Endodermal cell (in vitro differentiated cells): ENCODE measurements around the gene ARRDC2. TPM values are rescaled to one million over a fixed set of nuclear protein-coding genes. Genes with fewer than 3 reads are reported as not detected.

Source experiments
- DNase-seq: peaks from one replicate; pipeline ENCODE4 v3.0.0-alpha.2; 2017
- H3K27ac ChIP-seq: 2 replicates; pipeline ENCODE4 v1.5.1; 2013; ENCODE audit warnings: mild to moderate bottlenecking, low read depth, low read length, moderate library complexity
- H3K27me3 ChIP-seq: 2 replicates; pipeline ENCODE4 v1.6.1; 2013; ENCODE audit warnings: mild to moderate bottlenecking, low read length, moderate library complexity; ENCODE audit not compliant: insufficient read depth, control insufficient read depth, poor library complexity, severe bottlenecking
- H3K36me3 ChIP-seq: 2 replicates; pipeline ENCODE4 v1.7.0; 2013; ENCODE audit warnings: mild to moderate bottlenecking, low read length, moderate library complexity; ENCODE audit not compliant: control insufficient read depth, insufficient read depth
- H3K4me1 ChIP-seq: one replicate; pipeline ENCODE4 v1.7.0; 2013; ENCODE audit warnings: low read length; ENCODE audit not compliant: control insufficient read depth, insufficient read depth
- H3K4me3 ChIP-seq: 2 replicates; pipeline ENCODE4 v1.5.1; 2013; ENCODE audit warnings: mild to moderate bottlenecking, low read length, moderate library complexity
- H3K9ac ChIP-seq: 2 replicates; pipeline ENCODE4 v1.6.1; 2013; ENCODE audit warnings: mild to moderate bottlenecking, low read length, moderate library complexity; ENCODE audit not compliant: poor library complexity, severe bottlenecking; ENCODE audit errors: extremely low read depth
- H3K9me3 ChIP-seq: 2 replicates; pipeline ENCODE4 v1.6.1; 2013; ENCODE audit warnings: mild to moderate bottlenecking, low read length, moderate library complexity; ENCODE audit not compliant: control insufficient read depth
- H3K27ac Mint-ChIP-seq: 2 replicates; pipeline ENCODE4 v1.8.0; 2020; ENCODE audit warnings: mixed read lengths
- H3K27me3 Mint-ChIP-seq: 2 replicates; pipeline ENCODE4 v1.8.0; 2021; ENCODE audit warnings: mild to moderate bottlenecking, mixed read lengths; ENCODE audit not compliant: insufficient read depth
- H3K36me3 Mint-ChIP-seq: 2 replicates; pipeline ENCODE4 v1.8.0; 2020; ENCODE audit warnings: low read depth, mixed read lengths
- H3K4me1 Mint-ChIP-seq: 2 replicates; pipeline ENCODE4 v1.8.0; 2020; ENCODE audit warnings: mixed read lengths
- H3K4me3 Mint-ChIP-seq: 2 replicates; pipeline ENCODE4 v1.8.0; 2020; ENCODE audit warnings: mild to moderate bottlenecking, moderate library complexity, mixed read lengths
- H3K9me3 Mint-ChIP-seq: 2 replicates; pipeline ENCODE4 v1.8.0; 2020; ENCODE audit warnings: mild to moderate bottlenecking, mixed read lengths
- CTCF ChIP-seq: fragments of 200-600 bp; sonication (generic); conservative IDR thresholded peaks from 2 replicates; pipeline ENCODE4 v1.5.0; 2021; ENCODE audit warnings: antibody characterized with exemption, mild to moderate bottlenecking
- WGBS, 2 experiments: methylation state at CpG; one replicate each; pipeline versions ENCODE4 v1.1.5 to v1.1.7; 2013; ENCODE audit warnings: missing lambda C conversion rate in 2 of 2, mixed read lengths in 1 of 2; ENCODE audit not compliant: insufficient coverage in 1 of 2, insufficient read length in 1 of 2; 5-methylcytosine and 5-hydroxymethylcytosine counted together
- total RNA-seq, 2 donors: library from RNA; stranded (reverse); fragmentation: NEBNext Ultra II Directional in 1 of 2; extraction: Animal tissue kit (Norgen Biotek cat#: 25700) in 1 of 2; gene quantifications; 2 replicates in 1 of 2; 3 replicates in 1 of 2; pipeline ENCODE4 v1.2.1, GENCODE V29; 2021

Gene ARRDC2
- total RNA-seq, 2 donors from 2014 or later = 6.8 to 7.0 TPM

- Histone ChIP-seq H3K9me3 (no peaks in the 10 kb centered on the region), H3K4me1 (no peaks in the 10 kb centered on the region), H3K4me3 (no peak overlapping the region), H3K27me3 (peaks cover 6% of the 10 kb centered on the region), H3K27ac (no peak overlapping the region), H3K9ac (no peak overlapping the region), H3K36me3 (peaks cover 5% of the 10 kb centered on the region)
- Mint-ChIP-seq H3K36me3 (no peaks in the 10 kb centered on the region), H3K27ac (no peak overlapping the region), H3K27me3 (peaks cover 6% of the 10 kb centered on the region), H3K9me3 (no peaks in the 10 kb centered on the region), H3K4me1 (peaks cover 5% of the 10 kb centered on the region), H3K4me3 (no peak overlapping the region)
- TF ChIP-seq CTCF = no peak
- DNase-seq = no peak
- WGBS, 2 experiments = 86 to 95% methylated on average over 1 of the region's 1 CpG
Observed at GRCh38 chr19:17972230-17972629, 35.7 kb upstream of the ARRDC2 start.

GRCh38 chr19:17973759-17974158 is 34.2 kb upstream of the ARRDC2 start:
- Histone ChIP-seq H3K9ac (no peak overlapping the region), H3K4me1 (no peaks in the 10 kb centered on the region), H3K27me3 (no peaks in the 10 kb centered on the region), H3K4me3 (no peak overlapping the region), H3K9me3 (no peaks in the 10 kb centered on the region), H3K36me3 (peaks cover 5% of the 10 kb centered on the region), H3K27ac (no peak overlapping the region)
- no peak overlapping the region for H3K4me3 Mint-ChIP-seq
- DNase-seq = no peak
- H3K9me3 Mint-ChIP-seq = no peaks in the 10 kb centered on the region
- peaks cover under 1% of the 10 kb centered on the region for H3K36me3 Mint-ChIP-seq
- WGBS, 2 experiments = 94 to 96% methylated on average over 19 to 23 of the region's 23 CpGs
- H3K4me1 Mint-ChIP-seq = no peaks in the 10 kb centered on the region
- no peaks in the 10 kb centered on the region for H3K27me3 Mint-ChIP-seq
- no peak for TF ChIP-seq CTCF
- no peak overlapping the region for H3K27ac Mint-ChIP-seq

- Mint-ChIP-seq H3K4me3 (no peak overlapping the region), H3K27me3 (no peaks in the 10 kb centered on the region), H3K36me3 (peaks cover 2% of the 10 kb centered on the region), H3K27ac (no peak overlapping the region), H3K9me3 (no peaks in the 10 kb centered on the region), H3K4me1 (no peaks in the 10 kb centered on the region)
- no peak for TF ChIP-seq CTCF
- H3K36me3 ChIP-seq = peaks cover 5% of the 10 kb centered on the region
- H3K4me3 ChIP-seq = no peak overlapping the region
- no peak overlapping the region for H3K27ac ChIP-seq
- H3K4me1 ChIP-seq = no peaks in the 10 kb centered on the region
- no peaks in the 10 kb centered on the region for H3K9me3 ChIP-seq
- no peak for DNase-seq
- no peaks in the 10 kb centered on the region for H3K27me3 ChIP-seq
- no peak overlapping the region for H3K9ac ChIP-seq
- 93 to 98% methylated on average over 4 to 6 of the region's 6 CpGs for WGBS, 2 experiments
Observed at GRCh38 chr19:17974551-17974950, 33.4 kb upstream of the ARRDC2 start.
